Suppressor macrophage (primary cell): ENCODE measurements around the gene SSB.
"Not testable (repeated sequence)": the region's sequence is repeated elsewhere in the genome, so short reads cannot be mapped to it uniquely, and the experiment has no call there.

ENCODE experiments used
- DNase-seq, 4 experiments: peaks; one replicate each; pipeline ENCODE4 v3.0.0-alpha.2; 2020 to 2022

The SSB gene

DNA sequence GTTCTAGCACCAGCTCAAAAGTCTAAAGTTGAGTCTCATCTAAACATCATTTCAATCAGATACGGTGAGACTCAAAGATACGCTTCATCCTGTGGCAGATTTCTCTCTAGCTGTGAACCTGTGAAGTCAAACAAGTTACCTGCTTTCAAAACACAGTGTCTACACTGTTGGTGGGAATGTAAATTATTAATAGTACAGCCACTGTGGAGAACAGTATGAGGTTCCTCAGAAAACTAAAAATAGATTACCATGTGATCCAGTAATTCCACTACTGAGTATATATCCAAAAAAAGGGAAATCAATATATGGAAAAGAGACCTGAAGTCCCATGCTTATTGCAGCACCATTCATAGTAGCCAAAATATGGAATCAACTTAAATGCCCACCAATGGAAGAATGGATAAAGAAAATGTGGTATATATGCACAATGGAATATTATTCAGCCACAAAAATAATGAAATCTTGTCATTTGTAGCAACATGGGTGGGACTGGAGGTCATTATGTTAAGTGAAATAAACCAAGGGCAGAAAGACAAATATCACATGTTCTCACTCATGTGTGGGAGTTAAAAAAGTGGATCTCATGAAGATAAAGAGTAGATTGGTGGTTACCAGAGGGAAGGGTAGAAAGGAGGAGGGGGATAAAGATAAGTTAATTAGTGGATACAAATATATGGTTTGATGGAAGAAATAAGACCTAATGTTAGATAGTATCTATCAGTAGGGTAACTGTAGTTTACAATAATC lies 40.2 kb downstream of the SSB start:
- peak in 2 of 4 experiments; percentile 14 to 19 for DNase-seq

GRCh38 chr2:169839954-169840746 lies 41.5 kb downstream of the SSB start:
- no peak for DNase-seq

DNA sequence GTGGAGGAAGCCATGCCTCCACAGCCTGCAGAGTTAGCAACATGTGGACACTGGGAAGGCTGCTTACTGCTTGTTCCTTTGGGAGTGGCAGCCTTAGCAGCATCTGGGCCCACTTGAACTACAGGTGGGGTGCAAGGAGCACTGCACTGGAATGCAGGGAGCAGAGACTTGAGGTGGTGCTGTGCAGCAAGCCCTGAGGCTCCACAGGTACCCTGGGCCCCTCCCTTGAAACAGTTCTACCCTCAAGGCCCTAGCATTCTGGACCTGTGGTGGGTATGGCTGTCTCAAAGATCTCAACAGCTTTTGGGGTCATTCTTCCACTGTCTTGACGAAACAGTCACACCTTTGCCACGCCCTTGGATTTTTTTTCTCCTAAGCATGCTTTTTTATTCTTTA lies 42.1 kb downstream of the SSB start:
- no peak for DNase-seq

- DNase-seq = not testable (repeated sequence)
Observed at GRCh38 chr2:169841625-169842024, 43.0 kb downstream of the SSB start.

DNA sequence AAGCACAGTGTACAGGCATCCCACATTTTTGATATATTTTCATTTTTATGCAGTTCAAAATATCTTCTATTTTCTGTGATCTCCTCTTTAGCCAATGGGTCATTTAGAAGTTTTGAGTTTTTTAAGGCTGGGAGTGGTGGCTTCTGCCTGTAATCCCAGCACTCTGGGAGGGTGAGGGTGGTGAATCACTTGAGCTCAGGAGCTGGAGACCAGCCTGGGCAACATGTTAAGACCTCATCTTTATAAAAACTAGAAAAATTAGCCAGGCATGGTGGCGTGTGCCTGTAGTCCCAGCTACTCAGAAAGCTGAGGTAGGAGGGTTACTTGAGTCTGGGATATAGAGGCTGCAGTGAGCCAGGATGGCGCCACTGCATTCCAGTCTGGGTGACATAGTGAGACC lies 46.3 kb downstream of the SSB start:
- no peak for DNase-seq

DNA sequence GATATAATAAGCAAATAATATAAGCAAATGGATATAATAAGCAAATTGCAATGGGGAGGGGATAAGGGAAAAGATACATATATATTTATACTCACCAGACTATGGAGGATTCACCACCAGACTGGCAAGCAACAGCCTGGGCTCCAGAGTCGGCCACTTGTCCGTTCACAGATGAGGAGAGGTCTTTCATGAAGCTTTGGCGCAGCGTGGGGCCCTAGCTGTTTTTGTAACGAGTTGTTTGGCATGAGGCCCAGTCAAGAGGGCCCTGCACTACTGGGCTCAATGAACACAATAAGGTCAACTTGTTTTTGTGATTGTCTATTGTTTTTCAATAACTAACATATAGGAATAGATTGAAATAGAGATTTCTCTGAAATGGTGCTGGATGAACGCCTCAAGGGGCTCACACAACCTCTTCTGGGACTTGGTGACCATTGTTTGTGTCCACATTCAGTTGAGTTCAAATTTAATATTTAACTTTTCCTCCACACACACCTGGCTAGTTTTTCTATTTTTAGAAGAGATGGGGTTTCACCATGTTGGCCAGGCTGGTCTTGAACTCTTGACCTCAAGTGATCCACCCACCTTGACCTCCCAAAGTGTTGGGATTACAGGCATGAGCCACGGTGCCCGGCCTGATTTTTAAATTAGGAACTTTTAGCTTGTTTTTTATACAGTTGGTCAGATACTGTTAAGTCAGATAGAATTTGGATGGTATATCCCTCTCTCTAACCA lies 50.5 kb downstream of the SSB start:
- not testable (repeated sequence) for DNase-seq

- no peak for DNase-seq
Observed at GRCh38 chr2:169849710-169850109, 51.0 kb downstream of the SSB start.

DNA sequence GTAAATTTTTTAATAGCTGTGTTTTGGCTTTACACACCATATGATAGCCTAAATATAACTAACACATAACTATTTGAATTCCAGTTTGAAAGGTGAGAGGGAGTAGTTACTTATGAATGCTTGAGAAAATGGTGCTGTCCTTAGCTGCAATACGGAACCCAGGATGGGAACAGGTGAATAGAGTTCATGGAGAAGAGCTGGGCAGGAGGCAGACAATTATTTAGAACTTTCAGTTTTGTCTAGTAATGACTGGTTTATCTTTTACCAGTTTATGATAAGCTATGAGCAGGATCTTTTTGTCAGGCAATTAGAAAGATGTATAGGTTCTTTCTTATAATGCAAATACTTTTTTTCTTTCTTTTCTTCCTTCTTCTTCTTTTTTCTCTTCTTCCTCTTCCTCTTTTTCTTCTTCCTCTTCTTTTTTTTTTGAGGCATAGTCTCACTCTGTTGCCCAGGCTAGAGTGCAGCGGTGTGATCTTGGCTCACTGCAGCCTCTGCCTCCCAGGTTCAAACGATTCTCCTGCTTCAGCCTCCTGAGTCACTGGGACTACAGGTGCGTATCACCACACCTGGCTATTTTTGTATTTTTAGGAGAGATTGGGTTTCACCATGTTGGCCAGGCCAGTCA lies 54.5 kb downstream of the SSB start:
- DNase-seq = no peak

GRCh38 chr2:169855281-169856258 lies 56.9 kb downstream of the SSB start:
- not testable (repeated sequence) for DNase-seq

GRCh38 chr2:169859423-169859822 lies 60.8 kb downstream of the SSB start:
- no peak for DNase-seq

DNA sequence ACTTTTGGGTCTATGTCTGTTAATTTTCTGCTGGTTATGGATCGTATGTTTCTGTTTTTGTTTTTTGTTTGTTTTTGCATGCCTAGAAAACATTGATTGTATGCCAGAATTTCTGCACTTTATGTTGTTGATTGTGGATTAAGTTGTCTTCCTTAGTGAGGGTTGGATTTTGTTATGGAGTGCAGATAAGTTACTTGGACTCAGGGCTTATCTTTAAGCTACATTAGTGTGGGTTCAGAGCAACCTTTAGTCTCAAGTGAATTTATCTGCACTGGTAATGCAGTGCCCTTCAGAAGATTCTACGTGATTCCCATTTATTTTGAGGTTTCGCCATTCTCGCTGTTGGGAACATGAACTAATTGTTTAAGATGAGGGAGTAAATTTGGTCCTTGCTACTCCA lies 61.5 kb downstream of the SSB start:
- no peak for DNase-seq
